K562 (cell line): ENCODE results near the gene DOLK. TPM values are rescaled to one million over a fixed set of nuclear protein-coding genes. Genes with fewer than 3 reads are reported as not detected.

ENCODE experiments used
- ATAC-seq: fragments of 200-7000 bp; cut with Tn5 transposase; 3 replicates; pipeline ENCODE4 v1.9.1; 2020; ENCODE audit warnings: moderate library complexity
- BruUV-seq: library from RNA; stranded (reverse); fragments of 400-500 nt; replicated peaks from 2 replicates; lab custom pipeline; 2021; lab: Mats Ljungman, UMichigan
- CTCF ChIA-PET: fragments of 300-600 bp; formaldehyde crosslinking; extraction: SDS; loops from one replicate; lab custom pipeline; 2021; ENCODE audit warnings: low intra/inter-chr PET ratio; lab: Yijun Ruan, JAX
- POLR2A ChIA-PET: fragments of 300-600, 350-650 bp; sonication (Branson Sonifier 250); formaldehyde crosslinking; extraction: SDS; loops from one replicate; lab custom pipeline; 2021; ENCODE audit warnings: antibody characterized with exemption, inconsistent platforms; lab: Yijun Ruan, JAX
- DNase-seq, 4 experiments: peaks; one replicate each; pipeline versions ENCODE4 v3.0.0 to v3.0.0-alpha.2; 2011 to 2018; ENCODE audit warnings: low spot score in 3 of 4, mixed read lengths in 3 of 4; ENCODE audit errors: extremely low read depth in 1 of 4
- FAIRE-seq: peaks from 2 replicates; lab custom pipeline; 2011; peaks lifted over from hg19 to GRCh38; lab: Jason Lieb, UNC
- H2AFZ ChIP-seq: 2 replicates; pipeline ENCODE4 v1.6.0; 2011; ENCODE audit warnings: low read depth, low read length, control low read depth, inconsistent platforms
- H3K27ac ChIP-seq: fragments of 200-600 bp; 3 replicates; pipeline ENCODE4 v1.8.0; 2011; ENCODE audit warnings: low read depth, mild to moderate bottlenecking, control low read depth, inconsistent platforms, low read length, moderate library complexity, mixed read lengths; ENCODE audit errors: extremely low read depth
- H3K27me3 ChIP-seq, 2 experiments: fragments of 300-600 bp in 1 of 2; 2 replicates in 1 of 2; 3 replicates in 1 of 2; pipeline versions ENCODE4 v1.6.0 to v1.8.0; 2011; ENCODE audit warnings: inconsistent platforms in 2 of 2, low read length in 2 of 2, mild to moderate bottlenecking in 1 of 2, mixed read lengths in 1 of 2, moderate library complexity in 1 of 2; ENCODE audit not compliant: control insufficient read depth in 2 of 2, insufficient read depth in 2 of 2
- H3K36me3 ChIP-seq: fragments of 300-600 bp; 3 replicates; pipeline ENCODE4 v1.8.0; 2011; ENCODE audit warnings: mild to moderate bottlenecking, low read length, inconsistent platforms; ENCODE audit not compliant: control insufficient read depth, insufficient read depth
- H3K4me1 ChIP-seq, 2 experiments: fragments of 200-600 bp in 1 of 2; replicated peaks in 1 of 2; 2 replicates in 1 of 2; 3 replicates in 1 of 2; pipeline versions ENCODE4 v1.5.1 to v1.8.0; 2011; ENCODE audit warnings: inconsistent platforms in 2 of 2, low read length in 2 of 2, mild to moderate bottlenecking in 1 of 2, mixed read lengths in 1 of 2, moderate library complexity in 1 of 2; ENCODE audit not compliant: control insufficient read depth in 2 of 2, insufficient read depth in 2 of 2
- H3K4me2 ChIP-seq: 2 replicates; pipeline ENCODE4 v1.6.1; 2011; ENCODE audit warnings: low read length, control low read depth, inconsistent platforms, mixed read lengths; ENCODE audit not compliant: insufficient read depth
- H3K4me3 ChIP-seq: fragments of 200-600 bp; sonication (generic), shearing (Covaris generic); 2 replicates; pipeline ENCODE4 v1.5.1; 2016; ENCODE audit warnings: control low read depth, inconsistent platforms
- H3K79me2 ChIP-seq: fragments of 200-600 bp; 3 replicates; pipeline ENCODE4 v1.8.0; 2011; ENCODE audit warnings: low read length, inconsistent platforms; ENCODE audit not compliant: control insufficient read depth, insufficient read depth
- H3K9ac ChIP-seq, 2 experiments: 2 replicates each; pipeline versions ENCODE4 v1.6.0 to v1.6.1; 2011; ENCODE audit warnings: low read depth in 2 of 2, low read length in 2 of 2, control low read depth in 1 of 2, inconsistent platforms in 1 of 2, mild to moderate bottlenecking in 1 of 2, mixed read lengths in 1 of 2; ENCODE audit not compliant: insufficient read depth in 1 of 2
- H3K9me1 ChIP-seq: one replicate; pipeline ENCODE4 v1.6.0; 2011; ENCODE audit warnings: inconsistent platforms, mild to moderate bottlenecking, low read length, moderate library complexity; ENCODE audit not compliant: control insufficient read depth, insufficient read depth
- H3K9me3 ChIP-seq: replicated peaks from 2 replicates; pipeline ENCODE4 v1.5.1; 2011; ENCODE audit warnings: low read depth, low read length, inconsistent platforms; ENCODE audit not compliant: control insufficient read depth, insufficient read depth
- H4K20me1 ChIP-seq: replicated peaks from 2 replicates; pipeline ENCODE4 v1.6.1; 2011; ENCODE audit warnings: low read length, inconsistent platforms, mixed read lengths; ENCODE audit not compliant: control insufficient read depth, insufficient read depth
- ARHGAP35 ChIP-seq: fragments of 450-650 bp; IDR thresholded peaks from 2 replicates; pipeline ENCODE4 v1.6.1; 2018; ENCODE audit not compliant: partially characterized antibody
- CBX1 ChIP-seq: sonication (generic); IDR thresholded peaks from 2 replicates; pipeline ENCODE4 v1.6.1; 2016; ENCODE audit warnings: antibody characterized with exemption, low read depth, mild to moderate bottlenecking
- FOSL1 ChIP-seq: fragments of 200-800 bp; sonication (Bioruptor generic); conservative IDR thresholded peaks from 2 replicates; pipeline ENCODE4 v1.6.1; 2016; ENCODE audit warnings: missing genetic modification characterization, missing compliant biosample characterization
- PCBP2 ChIP-seq: fragments of 200-400 bp; formaldehyde crosslinking; IDR thresholded peaks from 2 replicates; pipeline ENCODE4 v1.6.1; 2018; ENCODE audit warnings: low read length, low read depth, mild to moderate bottlenecking, moderate library complexity; ENCODE audit not compliant: poor library complexity, severe bottlenecking
- SMAD1 ChIP-seq: fragments of 150-350 bp; IDR thresholded peaks from 2 replicates; pipeline ENCODE4 v1.6.1; 2014; ENCODE audit warnings: low read length, low read depth; ENCODE audit not compliant: partially characterized antibody
- SMARCA5 ChIP-seq: fragments of 450-650 bp; IDR thresholded peaks from 2 replicates; pipeline ENCODE4 v1.6.1; 2016
- SRF ChIP-seq, 2 experiments: fragments of 250-450, 450-650 bp in 1 of 2; sonication (Bioruptor Pico) in 1 of 2; sonication (generic) in 1 of 2; formaldehyde crosslinking; IDR thresholded peaks; 2 replicates each; pipeline versions ENCODE4 v1.5.0 to v1.5.1; 2020 to 2022; ENCODE audit warnings: mild to moderate bottlenecking in 1 of 2, missing genetic modification reagents in 1 of 2
- TARDBP ChIP-seq: fragments of 450-650 bp; IDR thresholded peaks from 2 replicates; pipeline ENCODE4 v1.6.1; 2016
- ZFP1 ChIP-seq: fragments of 450-650 bp; formaldehyde crosslinking; IDR thresholded peaks from 2 replicates; pipeline ENCODE4 v1.4.0; 2020; ENCODE audit warnings: mild to moderate bottlenecking, mixed read lengths
- ZNF143 ChIP-seq: sonication (generic); formaldehyde crosslinking; IDR thresholded peaks from 2 replicates; pipeline ENCODE4 v1.9.0; 2022; ENCODE audit warnings: mild to moderate bottlenecking, missing genetic modification reagents
- ZNF175 ChIP-seq: fragments of 200-800 bp; sonication (Bioruptor generic); IDR thresholded peaks from 2 replicates; pipeline ENCODE4 v1.6.1; 2016; ENCODE audit warnings: low read depth, mild to moderate bottlenecking, missing genetic modification characterization, missing compliant biosample characterization
- WGBS: fragments of 100-300 bp; shearing (Covaris generic); methylation state at CpG from one replicate; pipeline ENCODE4 v1.1.6; 2016; ENCODE audit warnings: low coverage, mixed read lengths; ENCODE audit not compliant: insufficient coverage; ENCODE audit errors: missing lambda C conversion rate; 5-methylcytosine and 5-hydroxymethylcytosine counted together
- in situ Hi-C: fragments of 300-500 bp; cut with MboI; formaldehyde crosslinking; loops from 4 replicates; pipeline ENCODE4 v1.15.0; 2018; ENCODE audit warnings: inconsistent platforms, mixed read lengths
- intact Hi-C: fragments of 100-400 bp; cut with micrococcal nuclease; formaldehyde crosslinking; loops from 2 replicates; pipeline ENCODE4 v1.14.2; 2022
- polyA plus RNA-seq, 8 experiments: library from polyadenylated mRNA; depleted of rRNA in 4 of 8; stranded (reverse) in 5 of 8; unstranded in 3 of 8; fragments of >200 nt; fragmentation: Nextera tagmentation in 2 of 8; fragmentation: Illumina TruSeq in 1 of 8; extraction: Ambion mirVana in 2 of 8; extraction: Trizol in 1 of 8; gene quantifications; 2 replicates each; pipeline versions ENCODE4 v1.2.1 to v1.2.3, GENCODE V29; 2011 to 2014; ENCODE audit warnings: inconsistent platforms in 1 of 8, missing spikeins in 1 of 8
- total RNA-seq, 7 experiments: library from RNA; depleted of rRNA in 6 of 7; stranded (reverse); fragments of >200 nt in 6 of 7; fragmentation: Illumina TruSeq in 2 of 7; extraction: Trizol in 2 of 7; gene quantifications; 2 replicates each; pipeline versions ENCODE4 v1.2.1 to v1.2.3, GENCODE V29; 2011 to 2021; ENCODE audit warnings: low replicate concordance in 1 of 7
- TF ChIP-seq, protein P1 (sequence below), 2 experiments: fragments of 450-650 bp; IDR thresholded peaks; 2 replicates each; pipeline ENCODE4 v1.6.1; 2018; ENCODE audit warnings: mild to moderate bottlenecking in 2 of 2, low read depth in 1 of 2; ENCODE audit not compliant: partially characterized antibody in 2 of 2
- TF ChIP-seq, protein P2 (sequence below): fragments of 250-450 bp; sonication (Bioruptor Pico); IDR thresholded peaks from 2 replicates; pipeline ENCODE4 v1.8.0; 2022; ENCODE audit warnings: inconsistent platforms

The DOLK gene
- total and polyA plus RNA-seq, 9 of the 15 experiments (the other 6 are each of a cell fraction or from before 2014, with no cell fraction given), result 2.6 to 14.2 (median 11.7) TPM

DNA sequence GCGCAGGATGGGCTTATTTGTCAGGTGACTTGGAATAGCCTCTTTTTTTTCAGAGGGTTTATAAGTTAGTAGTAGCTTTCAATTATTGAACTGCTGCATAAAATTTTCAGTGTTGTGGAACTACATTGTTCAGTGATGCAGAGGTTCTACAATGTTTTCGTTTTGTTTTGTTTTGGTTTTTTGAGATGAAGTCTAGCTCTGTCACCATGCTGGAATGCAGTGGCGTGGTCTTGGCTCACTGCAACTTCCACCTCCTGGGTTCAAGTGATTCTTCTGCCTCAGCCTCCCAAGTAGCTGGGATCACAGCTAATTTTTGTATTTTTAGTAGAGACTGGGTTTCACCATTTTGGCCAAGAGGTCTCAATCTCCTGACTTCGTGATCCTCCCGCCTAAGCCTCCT is 22.1 kb upstream of the DOLK start:
- Histone ChIP-seq H3K36me3 (peaks cover 92% of the 10 kb centered on the region), H3K27ac (no peak overlapping the region), H3K4me2 (no peak overlapping the region), H3K9me3 (no peaks in the 10 kb centered on the region), H3K4me1 (no peaks in the 10 kb centered on the region), H3K9ac (no peak overlapping the region), H3K27me3 (no peaks in the 10 kb centered on the region), H3K9me1 (no peaks in the 10 kb centered on the region), H3K79me2 (no peaks in the 10 kb centered on the region), H3K4me3 (no peak overlapping the region), H4K20me1 (no peaks in the 10 kb centered on the region), H2AFZ (no peak overlapping the region)
- TF ChIP-seq TARDBP, result no peak
- TF ChIP-seq ZNF143 (CRISPR knock-in tag), result no peak
- TF ChIP-seq CBX1, result no peak
- no peak for TF ChIP-seq SMAD1
- TF ChIP-seq ARHGAP35, result no peak
- no peak for TF ChIP-seq SRF (CRISPR knock-in tag; IDR thresholded peaks at IDR 0.05)
- TF ChIP-seq, protein P1, sequence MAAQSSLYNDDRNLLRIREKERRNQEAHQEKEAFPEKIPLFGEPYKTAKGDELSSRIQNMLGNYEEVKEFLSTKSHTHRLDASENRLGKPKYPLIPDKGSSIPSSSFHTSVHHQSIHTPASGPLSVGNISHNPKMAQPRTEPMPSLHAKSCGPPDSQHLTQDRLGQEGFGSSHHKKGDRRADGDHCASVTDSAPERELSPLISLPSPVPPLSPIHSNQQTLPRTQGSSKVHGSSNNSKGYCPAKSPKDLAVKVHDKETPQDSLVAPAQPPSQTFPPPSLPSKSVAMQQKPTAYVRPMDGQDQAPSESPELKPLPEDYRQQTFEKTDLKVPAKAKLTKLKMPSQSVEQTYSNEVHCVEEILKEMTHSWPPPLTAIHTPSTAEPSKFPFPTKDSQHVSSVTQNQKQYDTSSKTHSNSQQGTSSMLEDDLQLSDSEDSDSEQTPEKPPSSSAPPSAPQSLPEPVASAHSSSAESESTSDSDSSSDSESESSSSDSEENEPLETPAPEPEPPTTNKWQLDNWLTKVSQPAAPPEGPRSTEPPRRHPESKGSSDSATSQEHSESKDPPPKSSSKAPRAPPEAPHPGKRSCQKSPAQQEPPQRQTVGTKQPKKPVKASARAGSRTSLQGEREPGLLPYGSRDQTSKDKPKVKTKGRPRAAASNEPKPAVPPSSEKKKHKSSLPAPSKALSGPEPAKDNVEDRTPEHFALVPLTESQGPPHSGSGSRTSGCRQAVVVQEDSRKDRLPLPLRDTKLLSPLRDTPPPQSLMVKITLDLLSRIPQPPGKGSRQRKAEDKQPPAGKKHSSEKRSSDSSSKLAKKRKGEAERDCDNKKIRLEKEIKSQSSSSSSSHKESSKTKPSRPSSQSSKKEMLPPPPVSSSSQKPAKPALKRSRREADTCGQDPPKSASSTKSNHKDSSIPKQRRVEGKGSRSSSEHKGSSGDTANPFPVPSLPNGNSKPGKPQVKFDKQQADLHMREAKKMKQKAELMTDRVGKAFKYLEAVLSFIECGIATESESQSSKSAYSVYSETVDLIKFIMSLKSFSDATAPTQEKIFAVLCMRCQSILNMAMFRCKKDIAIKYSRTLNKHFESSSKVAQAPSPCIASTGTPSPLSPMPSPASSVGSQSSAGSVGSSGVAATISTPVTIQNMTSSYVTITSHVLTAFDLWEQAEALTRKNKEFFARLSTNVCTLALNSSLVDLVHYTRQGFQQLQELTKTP (IDR thresholded peaks at IDR 0.05; ENCODE audit: low read depth in 1 of 2, partially characterized antibody in 2 of 2), result no peak
- no peak for TF ChIP-seq ZFP1 (CRISPR knock-in tag)
- no peak for TF ChIP-seq SMARCA5
- TF ChIP-seq ZNF175 (CRISPR knock-in tag), result no peak
- TF ChIP-seq, protein P2, sequence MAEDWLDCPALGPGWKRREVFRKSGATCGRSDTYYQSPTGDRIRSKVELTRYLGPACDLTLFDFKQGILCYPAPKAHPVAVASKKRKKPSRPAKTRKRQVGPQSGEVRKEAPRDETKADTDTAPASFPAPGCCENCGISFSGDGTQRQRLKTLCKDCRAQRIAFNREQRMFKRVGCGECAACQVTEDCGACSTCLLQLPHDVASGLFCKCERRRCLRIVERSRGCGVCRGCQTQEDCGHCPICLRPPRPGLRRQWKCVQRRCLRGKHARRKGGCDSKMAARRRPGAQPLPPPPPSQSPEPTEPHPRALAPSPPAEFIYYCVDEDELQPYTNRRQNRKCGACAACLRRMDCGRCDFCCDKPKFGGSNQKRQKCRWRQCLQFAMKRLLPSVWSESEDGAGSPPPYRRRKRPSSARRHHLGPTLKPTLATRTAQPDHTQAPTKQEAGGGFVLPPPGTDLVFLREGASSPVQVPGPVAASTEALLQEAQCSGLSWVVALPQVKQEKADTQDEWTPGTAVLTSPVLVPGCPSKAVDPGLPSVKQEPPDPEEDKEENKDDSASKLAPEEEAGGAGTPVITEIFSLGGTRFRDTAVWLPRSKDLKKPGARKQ, result no peak
- TF ChIP-seq FOSL1, result no peak
- TF ChIP-seq PCBP2, result no peak
- ATAC-seq (no peak), DNase-seq (no peak), FAIRE-seq (peak; percentile 32)
- in situ Hi-C loops, result no loop called here
- ChIA-PET POLR2A (no interaction called here), CTCF (no interaction called here)
- intact Hi-C loops, result no loop called here
- no TSS peak for BruUV-seq
- 87% methylated on average over 5 of the region's 5 CpGs for WGBS
